ENCODE results near the gene TNFAIP8L2.

DNA sequence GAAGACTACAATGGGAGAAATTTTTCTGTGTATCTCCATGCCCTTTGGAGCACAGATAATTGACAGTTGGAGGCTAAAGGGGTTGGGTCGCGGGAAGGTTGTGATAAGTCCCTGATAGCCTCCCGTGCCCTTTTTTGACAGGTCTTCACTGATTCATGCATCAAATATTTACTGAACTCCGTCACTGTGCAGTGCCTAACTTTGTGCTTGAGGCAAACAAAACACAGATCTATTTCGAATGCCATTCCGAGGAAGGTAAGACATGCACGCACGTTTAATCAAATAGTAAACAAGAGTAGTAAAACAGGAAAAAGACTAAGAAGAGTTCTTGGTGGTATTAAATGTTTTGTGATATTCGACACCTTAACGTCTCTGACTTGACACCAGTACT lies 41.4 kb downstream of the TNFAIP8L2 start:
- no peak for TF ChIP-seq EZH2 (IDR thresholded peaks at IDR 0.05; ENCODE audit: low read depth, low read length, severe bottlenecking)
- no peak for TF ChIP-seq RAD21 (IDR thresholded peaks at IDR 0.05 in 1 of 2, conservative IDR thresholded peaks at IDR 0.05 in 1 of 2; ENCODE audit: low read depth in 2 of 2, low read length in 2 of 2)
- no peak for TF ChIP-seq HDAC2 (IDR thresholded peaks at IDR 0.05; ENCODE audit: borderline replicate concordance in 1 of 2, low read depth in 2 of 2, low read length in 2 of 2)
- TF ChIP-seq, protein P1, sequence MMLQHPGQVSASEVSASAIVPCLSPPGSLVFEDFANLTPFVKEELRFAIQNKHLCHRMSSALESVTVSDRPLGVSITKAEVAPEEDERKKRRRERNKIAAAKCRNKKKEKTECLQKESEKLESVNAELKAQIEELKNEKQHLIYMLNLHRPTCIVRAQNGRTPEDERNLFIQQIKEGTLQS (IDR thresholded peaks at IDR 0.05; ENCODE audit: insufficient read depth, low read depth, low read length), result no peak
- TF ChIP-seq, protein P2, sequence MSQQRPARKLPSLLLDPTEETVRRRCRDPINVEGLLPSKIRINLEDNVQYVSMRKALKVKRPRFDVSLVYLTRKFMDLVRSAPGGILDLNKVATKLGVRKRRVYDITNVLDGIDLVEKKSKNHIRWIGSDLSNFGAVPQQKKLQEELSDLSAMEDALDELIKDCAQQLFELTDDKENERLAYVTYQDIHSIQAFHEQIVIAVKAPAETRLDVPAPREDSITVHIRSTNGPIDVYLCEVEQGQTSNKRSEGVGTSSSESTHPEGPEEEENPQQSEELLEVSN (IDR thresholded peaks at IDR 0.05), result no peak
- TF ChIP-seq, protein P3, sequence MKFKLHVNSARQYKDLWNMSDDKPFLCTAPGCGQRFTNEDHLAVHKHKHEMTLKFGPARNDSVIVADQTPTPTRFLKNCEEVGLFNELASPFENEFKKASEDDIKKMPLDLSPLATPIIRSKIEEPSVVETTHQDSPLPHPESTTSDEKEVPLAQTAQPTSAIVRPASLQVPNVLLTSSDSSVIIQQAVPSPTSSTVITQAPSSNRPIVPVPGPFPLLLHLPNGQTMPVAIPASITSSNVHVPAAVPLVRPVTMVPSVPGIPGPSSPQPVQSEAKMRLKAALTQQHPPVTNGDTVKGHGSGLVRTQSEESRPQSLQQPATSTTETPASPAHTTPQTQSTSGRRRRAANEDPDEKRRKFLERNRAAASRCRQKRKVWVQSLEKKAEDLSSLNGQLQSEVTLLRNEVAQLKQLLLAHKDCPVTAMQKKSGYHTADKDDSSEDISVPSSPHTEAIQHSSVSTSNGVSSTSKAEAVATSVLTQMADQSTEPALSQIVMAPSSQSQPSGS (IDR thresholded peaks at IDR 0.05; ENCODE audit: low read length), result no peak
- TF ChIP-seq, protein P4, sequence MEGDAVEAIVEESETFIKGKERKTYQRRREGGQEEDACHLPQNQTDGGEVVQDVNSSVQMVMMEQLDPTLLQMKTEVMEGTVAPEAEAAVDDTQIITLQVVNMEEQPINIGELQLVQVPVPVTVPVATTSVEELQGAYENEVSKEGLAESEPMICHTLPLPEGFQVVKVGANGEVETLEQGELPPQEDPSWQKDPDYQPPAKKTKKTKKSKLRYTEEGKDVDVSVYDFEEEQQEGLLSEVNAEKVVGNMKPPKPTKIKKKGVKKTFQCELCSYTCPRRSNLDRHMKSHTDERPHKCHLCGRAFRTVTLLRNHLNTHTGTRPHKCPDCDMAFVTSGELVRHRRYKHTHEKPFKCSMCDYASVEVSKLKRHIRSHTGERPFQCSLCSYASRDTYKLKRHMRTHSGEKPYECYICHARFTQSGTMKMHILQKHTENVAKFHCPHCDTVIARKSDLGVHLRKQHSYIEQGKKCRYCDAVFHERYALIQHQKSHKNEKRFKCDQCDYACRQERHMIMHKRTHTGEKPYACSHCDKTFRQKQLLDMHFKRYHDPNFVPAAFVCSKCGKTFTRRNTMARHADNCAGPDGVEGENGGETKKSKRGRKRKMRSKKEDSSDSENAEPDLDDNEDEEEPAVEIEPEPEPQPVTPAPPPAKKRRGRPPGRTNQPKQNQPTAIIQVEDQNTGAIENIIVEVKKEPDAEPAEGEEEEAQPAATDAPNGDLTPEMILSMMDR (IDR thresholded peaks at IDR 0.05; ENCODE audit: control extremely low read depth in 1 of 3, insufficient read depth in 1 of 3, low read depth in 1 of 3, low read length in 3 of 3), result no peak
- TF ChIP-seq, protein P5, sequence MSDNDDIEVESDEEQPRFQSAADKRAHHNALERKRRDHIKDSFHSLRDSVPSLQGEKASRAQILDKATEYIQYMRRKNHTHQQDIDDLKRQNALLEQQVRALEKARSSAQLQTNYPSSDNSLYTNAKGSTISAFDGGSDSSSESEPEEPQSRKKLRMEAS (IDR thresholded peaks at IDR 0.05), result no peak
- TF ChIP-seq POLR2A (IDR thresholded peaks at IDR 0.05; ENCODE audit: control extremely low read depth in 1 of 2, low read depth in 2 of 2, low read length in 2 of 2), result no peak
- TF ChIP-seq EGR1 (IDR thresholded peaks at IDR 0.05; ENCODE audit: borderline replicate concordance, low read depth, low read length), result no peak

Measured in H1 (cell line).